VCaP (cell line): ENCODE results near the gene KRT8.

Source experiments
- H3K27ac ChIP-seq: fragments of 450-650 bp; 2 replicates; pipeline ENCODE4 v1.5.1; 2017
- TF ChIP-seq, protein P1 (sequence below): fragments of 450-650 bp; conservative IDR thresholded peaks from 2 replicates; pipeline ENCODE4 v1.5.1; 2017; ENCODE audit warnings: mild to moderate bottlenecking, moderate library complexity

KRT8 gene

DNA sequence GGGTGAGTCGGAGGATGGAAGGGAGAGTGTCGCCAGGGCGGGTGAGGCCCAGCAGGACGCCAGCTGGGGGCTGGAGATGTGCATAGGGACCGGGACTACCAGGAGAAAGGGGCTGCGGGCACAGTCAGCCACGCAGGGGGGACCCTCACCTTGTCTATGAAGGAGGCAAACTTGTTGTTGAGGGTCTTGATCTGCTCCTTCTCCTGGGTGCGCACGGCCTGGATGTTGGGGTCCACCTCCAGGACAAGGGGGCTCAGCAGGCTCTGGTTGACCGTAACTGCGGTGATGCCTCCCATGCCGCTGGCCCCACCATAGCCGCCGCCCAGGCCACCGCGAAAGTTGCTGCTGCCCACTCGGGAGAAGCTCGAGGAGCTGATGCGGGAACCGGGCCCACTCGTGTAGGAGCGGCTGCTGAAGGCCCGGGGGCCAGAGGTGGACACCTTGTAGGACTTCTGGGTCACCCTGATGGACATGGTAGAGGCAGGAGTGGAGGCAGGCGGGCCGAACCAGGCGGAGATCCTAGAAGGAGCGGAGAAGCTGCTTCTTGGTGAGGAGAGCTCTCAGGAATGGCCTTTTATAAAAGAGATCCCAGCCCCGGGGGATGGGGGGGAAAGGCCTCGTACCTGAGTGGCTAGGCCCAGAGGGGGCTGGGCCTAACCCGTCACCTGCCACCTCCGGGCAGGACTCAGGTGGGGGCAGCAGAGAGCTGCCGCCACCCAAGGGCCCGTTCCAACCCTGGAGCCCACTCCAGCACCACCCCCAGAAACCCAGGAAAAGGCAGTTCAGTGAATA, at the start of gene KRT8:
TSS of gene KRT8 (minus strand) at position 568 of the 792 bp plus-strand sequence. CDS start at position 473, 95 bp downstream.
- peak within 1 kb of the TSS; percentile 99 for H3K27ac ChIP-seq
- TF ChIP-seq, protein P1, sequence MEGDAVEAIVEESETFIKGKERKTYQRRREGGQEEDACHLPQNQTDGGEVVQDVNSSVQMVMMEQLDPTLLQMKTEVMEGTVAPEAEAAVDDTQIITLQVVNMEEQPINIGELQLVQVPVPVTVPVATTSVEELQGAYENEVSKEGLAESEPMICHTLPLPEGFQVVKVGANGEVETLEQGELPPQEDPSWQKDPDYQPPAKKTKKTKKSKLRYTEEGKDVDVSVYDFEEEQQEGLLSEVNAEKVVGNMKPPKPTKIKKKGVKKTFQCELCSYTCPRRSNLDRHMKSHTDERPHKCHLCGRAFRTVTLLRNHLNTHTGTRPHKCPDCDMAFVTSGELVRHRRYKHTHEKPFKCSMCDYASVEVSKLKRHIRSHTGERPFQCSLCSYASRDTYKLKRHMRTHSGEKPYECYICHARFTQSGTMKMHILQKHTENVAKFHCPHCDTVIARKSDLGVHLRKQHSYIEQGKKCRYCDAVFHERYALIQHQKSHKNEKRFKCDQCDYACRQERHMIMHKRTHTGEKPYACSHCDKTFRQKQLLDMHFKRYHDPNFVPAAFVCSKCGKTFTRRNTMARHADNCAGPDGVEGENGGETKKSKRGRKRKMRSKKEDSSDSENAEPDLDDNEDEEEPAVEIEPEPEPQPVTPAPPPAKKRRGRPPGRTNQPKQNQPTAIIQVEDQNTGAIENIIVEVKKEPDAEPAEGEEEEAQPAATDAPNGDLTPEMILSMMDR: peak; percentile 94

GRCh38 chr12:52953181-52953841, 48.4 kb upstream of the KRT8 start:
- no peak overlapping the region for H3K27ac ChIP-seq
- TF ChIP-seq, protein P1: no peak

DNA sequence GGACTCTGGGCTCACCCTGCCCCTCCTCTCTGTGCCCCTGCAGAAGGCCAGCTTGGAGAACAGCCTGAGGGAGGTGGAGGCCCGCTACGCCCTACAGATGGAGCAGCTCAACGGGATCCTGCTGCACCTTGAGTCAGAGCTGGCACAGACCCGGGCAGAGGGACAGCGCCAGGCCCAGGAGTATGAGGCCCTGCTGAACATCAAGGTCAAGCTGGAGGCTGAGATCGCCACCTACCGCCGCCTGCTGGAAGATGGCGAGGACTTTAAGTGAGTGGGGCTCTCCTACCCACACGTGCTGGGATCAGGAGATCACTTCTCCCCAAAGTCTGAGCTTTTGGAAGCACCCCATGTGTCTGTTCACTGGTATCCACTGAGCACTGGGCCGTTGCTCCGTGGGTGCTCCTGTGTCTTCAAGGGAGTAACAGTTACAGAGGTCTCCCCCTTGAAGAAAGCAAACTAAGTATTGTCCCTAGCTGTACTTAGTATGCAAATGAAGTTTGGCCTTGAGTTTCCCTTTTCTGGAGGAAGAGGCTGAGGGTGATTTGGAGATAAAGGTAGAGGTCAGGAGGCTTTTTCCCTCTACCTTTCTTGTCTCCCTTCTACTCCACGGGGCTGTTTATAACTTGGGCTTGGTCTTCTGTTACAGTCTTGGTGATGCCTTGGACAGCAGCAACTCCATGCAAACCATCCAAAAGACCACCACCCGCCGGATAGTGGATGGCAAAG, 47.4 kb upstream of the KRT8 start:
- TF ChIP-seq, protein P1: peak; percentile 72
- peak overlapping the region; percentile 99 for H3K27ac ChIP-seq

- TF ChIP-seq, protein P1: no peak
- peak overlapping the region; percentile 99 for H3K27ac ChIP-seq
Observed at GRCh38 chr12:52951640-52952039, 46.8 kb upstream of the KRT8 start.

- H3K27ac ChIP-seq: peak overlapping the region; percentile 99
- TF ChIP-seq, protein P1: no peak
Observed at GRCh38 chr12:52951126-52951525, 46.2 kb upstream of the KRT8 start.

DNA sequence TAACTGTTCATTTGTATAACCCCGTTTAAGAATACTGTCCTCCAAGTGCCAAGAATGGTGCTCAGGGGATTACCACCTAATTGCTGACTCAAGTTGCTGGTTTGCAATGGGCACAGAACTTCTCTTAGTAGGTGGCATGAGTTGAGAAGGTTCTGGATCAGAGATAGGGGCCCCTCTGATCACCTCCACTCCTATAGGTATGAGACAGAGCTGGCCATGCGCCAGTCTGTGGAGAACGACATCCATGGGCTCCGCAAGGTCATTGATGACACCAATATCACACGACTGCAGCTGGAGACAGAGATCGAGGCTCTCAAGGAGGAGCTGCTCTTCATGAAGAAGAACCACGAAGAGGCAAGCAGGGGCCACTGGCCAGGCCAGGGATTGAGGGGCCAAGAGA, 45.7 kb upstream of the KRT8 start:
- peak overlapping the region; percentile 99 for H3K27ac ChIP-seq
- TF ChIP-seq, protein P1: no peak
